ENCODE measurements around the gene OSBPL7.

The OSBPL7 gene

DNA sequence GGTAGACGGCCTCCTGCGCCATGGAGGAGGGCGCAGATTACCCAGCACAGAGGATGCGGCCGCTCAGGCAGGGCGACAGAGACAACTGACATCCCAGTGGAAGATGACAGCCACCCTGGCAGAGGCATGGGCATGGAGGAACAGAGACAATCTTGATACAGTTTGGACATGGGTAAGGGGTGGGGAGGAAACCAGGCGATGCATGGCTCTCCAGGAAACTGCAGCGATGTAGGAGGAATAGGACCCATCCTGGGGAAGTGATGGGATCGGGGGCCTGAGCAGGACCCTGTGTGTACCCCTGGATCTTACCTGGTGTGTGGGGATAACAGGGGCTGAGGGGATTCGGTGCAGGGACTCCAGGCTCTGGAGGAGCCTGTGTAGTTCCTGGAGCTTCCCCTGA lies 4.6 kb downstream of the OSBPL7 start:
- no peak overlapping the region for H3K4me3 ChIP-seq (ENCODE audit: low read depth, low read length)
- TF ChIP-seq, protein P1, sequence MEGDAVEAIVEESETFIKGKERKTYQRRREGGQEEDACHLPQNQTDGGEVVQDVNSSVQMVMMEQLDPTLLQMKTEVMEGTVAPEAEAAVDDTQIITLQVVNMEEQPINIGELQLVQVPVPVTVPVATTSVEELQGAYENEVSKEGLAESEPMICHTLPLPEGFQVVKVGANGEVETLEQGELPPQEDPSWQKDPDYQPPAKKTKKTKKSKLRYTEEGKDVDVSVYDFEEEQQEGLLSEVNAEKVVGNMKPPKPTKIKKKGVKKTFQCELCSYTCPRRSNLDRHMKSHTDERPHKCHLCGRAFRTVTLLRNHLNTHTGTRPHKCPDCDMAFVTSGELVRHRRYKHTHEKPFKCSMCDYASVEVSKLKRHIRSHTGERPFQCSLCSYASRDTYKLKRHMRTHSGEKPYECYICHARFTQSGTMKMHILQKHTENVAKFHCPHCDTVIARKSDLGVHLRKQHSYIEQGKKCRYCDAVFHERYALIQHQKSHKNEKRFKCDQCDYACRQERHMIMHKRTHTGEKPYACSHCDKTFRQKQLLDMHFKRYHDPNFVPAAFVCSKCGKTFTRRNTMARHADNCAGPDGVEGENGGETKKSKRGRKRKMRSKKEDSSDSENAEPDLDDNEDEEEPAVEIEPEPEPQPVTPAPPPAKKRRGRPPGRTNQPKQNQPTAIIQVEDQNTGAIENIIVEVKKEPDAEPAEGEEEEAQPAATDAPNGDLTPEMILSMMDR (IDR thresholded peaks at IDR 0.05; ENCODE audit: insufficient read depth, low read depth, low read length, missing control alignments), result no peak
- DNase-seq (ENCODE audit: low read depth), result no peak

DNA sequence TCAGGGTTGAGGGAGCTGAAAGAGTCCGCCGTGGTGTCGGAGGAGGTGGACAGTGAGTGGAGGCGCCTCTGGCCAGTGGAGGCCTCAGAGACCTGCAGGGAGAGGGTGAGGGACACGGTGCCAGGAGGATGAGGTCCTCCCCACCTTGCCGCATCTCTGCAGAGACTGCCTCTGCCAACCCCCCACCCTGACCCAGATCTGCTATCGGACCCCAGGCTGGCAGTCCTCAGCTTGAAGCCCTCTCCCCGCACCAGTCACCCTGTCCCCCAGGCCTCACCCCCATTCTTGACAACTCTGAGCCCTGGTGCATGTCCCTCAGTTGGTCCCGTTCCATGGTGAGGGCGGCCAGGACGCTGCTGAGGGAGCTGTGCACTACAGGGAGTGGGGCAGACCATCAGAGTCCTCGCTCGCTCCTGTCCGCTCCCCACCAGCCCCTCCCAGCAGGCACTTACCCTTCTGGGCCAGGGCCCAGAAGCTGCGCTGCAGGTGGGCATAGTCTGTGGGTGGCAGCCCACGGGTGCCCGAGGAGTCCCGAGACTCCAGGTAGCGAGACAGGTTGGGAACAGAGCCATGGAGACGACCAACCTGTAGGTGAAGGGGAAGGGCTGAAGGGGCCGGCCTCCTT lies 5.4 kb downstream of the OSBPL7 start:
- TF ChIP-seq, protein P1 (IDR thresholded peaks at IDR 0.05; ENCODE audit: insufficient read depth, low read depth, low read length, missing control alignments), result no peak
- no peak overlapping the region for H3K4me3 ChIP-seq (ENCODE audit: low read depth, low read length)
- no peak for DNase-seq (ENCODE audit: low read depth)

DNA sequence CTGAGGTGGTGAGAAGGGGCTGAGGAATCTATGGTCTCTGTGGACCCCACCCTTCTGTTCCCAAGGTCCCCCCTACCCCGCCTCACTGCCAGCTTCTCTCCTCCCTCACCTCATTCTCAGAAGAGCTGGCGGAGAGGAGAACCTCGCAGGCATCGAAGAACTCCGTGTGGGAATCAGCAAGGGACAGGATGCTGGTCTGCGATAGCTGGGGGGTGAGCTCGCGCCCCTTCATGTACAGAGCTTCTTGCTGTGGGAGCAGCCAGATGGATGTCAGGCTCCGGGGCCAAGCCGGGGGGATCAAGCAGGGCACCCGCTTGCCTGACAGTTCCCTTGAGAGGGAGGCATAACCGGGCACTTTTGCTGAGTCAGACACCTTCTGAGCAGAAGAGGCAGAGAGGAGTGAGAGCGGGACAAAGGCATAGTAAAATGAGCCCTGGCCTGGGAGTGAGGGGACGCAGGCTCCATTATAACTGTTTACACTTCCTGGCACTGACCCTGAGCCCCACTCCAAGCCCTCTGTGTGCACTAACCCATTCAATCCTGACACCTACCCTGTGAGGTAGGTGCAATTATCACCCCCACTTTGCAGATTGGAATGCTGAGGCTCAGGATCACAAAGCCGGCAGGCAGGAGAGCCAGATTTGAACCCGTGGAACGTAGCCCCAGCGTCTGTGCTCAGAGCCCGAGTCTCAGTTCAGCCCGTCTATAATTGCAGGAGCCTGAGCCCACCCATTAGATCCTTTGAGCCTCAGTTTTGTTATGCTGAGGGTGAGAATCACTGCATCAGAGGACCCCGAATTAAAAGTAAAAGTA lies 6.3 kb downstream of the OSBPL7 start:
- no peak overlapping the region for H3K4me3 ChIP-seq (ENCODE audit: low read depth, low read length)
- TF ChIP-seq, protein P1 (IDR thresholded peaks at IDR 0.05; ENCODE audit: insufficient read depth, low read depth, low read length, missing control alignments), result no peak
- no peak for DNase-seq (ENCODE audit: low read depth)

DNA sequence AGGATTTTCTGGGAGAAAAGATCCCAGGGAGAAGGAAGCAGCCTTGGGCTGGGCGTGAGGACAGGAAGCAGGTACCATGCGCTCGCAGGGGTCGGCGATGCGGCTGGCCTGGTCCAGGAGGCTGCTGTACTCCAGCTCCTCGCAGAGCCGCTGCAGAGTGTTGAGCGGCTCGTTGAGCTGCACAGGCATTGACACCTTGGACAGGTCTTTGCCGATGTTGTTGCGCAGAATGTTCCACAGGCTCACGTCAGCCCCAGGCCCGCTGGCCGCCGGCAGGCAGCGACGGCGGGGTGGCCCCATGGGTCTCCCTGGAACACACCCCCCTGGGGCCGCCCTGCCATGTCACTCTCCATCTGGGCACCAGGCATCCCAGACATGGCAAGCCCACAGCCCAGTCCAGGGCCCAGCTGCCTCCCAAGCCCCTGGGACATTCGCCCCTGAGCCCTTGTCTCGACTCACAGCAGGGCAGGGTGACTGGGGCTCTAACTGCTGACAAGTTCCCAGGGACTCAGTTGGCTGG lies 8.0 kb downstream of the OSBPL7 start:
- no peak overlapping the region for H3K4me3 ChIP-seq (ENCODE audit: low read depth, low read length)
- no peak for DNase-seq (ENCODE audit: low read depth)
- TF ChIP-seq, protein P1 (IDR thresholded peaks at IDR 0.05; ENCODE audit: insufficient read depth, low read depth, low read length, missing control alignments), result no peak

DNA sequence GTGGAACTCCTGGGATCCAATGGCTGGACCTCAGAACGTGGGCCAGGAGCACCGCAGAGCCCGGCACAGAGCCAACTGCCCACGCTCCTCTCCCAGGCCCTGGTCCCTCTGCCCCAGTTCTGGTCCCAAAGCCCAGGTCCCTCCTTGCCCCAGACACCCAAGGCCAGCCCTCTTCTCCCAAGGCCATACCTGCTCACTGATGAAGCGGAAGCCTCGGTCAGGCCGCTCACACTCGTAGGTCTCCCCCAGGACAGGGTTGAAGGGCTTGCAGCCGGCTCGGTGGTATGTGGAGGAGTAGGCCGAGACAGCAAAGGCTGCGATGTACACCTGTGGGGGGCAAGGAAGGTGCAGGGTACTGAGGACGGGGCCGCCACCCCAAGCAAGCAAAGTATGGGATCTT lies 8.5 kb downstream of the OSBPL7 start:
- TF ChIP-seq, protein P1 (IDR thresholded peaks at IDR 0.05; ENCODE audit: insufficient read depth, low read depth, low read length, missing control alignments), result no peak
- no peak for DNase-seq (ENCODE audit: low read depth)
- no peak overlapping the region for H3K4me3 ChIP-seq (ENCODE audit: low read depth, low read length)

DNA sequence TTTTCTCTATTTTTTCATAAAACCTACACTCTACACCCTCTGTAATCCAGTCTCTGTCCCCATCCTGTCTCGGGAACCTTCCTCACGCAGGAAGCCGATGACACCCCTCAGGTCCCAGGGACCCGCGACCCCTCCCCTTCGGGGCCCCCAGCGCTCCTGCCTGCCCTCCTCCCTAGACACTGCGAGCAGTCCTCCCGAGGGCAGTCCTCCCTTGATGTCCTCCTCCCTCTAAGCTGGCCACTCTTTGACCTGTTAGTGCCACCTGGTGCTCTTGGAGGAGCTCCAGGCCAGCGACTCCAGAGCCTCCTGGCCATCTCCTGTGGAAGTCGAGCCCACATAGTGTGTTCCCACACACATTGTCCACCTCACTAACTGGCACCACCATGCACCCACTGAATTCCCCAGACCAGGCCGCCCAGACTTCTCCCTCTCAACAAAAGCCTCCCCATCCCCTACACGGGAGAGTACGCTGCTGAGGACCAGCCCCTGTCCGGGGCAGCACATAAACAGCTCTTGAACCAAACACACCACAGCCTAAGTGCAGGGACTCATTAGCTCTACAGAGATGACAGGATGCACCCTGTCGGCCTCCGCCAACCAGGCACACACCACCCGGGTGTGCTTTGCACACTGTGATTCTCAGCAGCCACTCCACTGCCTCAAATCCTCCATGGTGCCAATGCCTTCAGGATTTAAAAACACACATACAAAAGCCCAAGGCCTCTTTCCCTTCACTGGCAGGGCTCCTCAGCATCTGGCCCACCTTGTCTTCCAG lies 9.3 kb downstream of the OSBPL7 start:
- TF ChIP-seq, protein P1 (IDR thresholded peaks at IDR 0.05; ENCODE audit: insufficient read depth, low read depth, low read length, missing control alignments), result no peak
- no peak for DNase-seq (ENCODE audit: low read depth)
- H3K4me3 ChIP-seq (ENCODE audit: low read depth, low read length), result no peak overlapping the region
